DMS 273 (cell line): Measurements from ENCODE around the gene ATOX1.
A peak's percentile ranks its signal among the peaks of the same experiment; 100 is the strongest.

Experiments
- DNase-seq: peaks from one replicate; lab custom pipeline; 2025; ENCODE audit not compliant: unreplicated experiment; lab: John Stamatoyannopoulos, UW

Gene ATOX1

DNA sequence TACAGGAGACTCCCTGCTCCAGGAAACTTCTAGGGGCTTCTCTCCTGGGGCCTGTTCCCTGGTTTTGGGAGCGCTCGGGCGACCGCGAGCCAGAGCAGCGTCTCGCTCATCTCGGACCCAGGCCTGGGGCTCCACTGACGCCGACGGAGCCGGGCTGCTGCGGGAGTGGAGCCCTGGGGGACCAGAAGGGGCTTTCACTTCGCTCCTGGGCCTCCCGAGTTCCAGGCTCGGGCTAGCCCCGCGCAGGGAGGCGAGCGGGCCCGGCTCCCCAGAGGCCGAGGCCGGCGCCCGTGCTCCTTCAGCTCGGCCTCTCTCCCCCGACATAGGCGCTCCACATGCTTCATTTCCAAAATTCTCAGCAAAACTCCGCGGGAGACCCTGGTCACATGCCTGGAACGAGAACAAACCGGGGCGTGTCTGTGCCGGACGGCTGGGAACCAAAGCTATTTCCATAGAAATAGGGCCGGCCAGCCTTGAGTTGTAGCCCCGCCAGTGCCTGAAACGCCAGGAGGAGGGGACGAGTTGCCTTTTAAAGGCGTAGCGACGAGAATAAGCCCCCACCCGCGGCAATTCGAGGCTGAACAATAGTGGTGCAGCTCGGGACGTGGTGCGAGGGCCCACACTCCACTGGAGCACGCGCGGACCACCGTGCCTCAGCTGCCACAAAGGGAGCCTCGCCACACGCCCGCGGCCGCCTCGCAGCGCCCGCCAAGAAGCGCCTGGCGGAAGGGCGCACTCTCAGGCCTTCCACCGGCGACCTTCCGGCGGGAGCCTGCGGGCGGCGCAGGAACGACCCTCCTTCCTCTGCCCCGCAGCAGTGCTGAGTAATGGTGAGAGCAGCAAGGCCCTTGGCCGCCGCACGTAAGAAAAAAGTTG lies 12.2 kb upstream of the ATOX1 start:
- peak; percentile 87 for DNase-seq

GRCh38 chr5:151766975-151767374 lies 8.5 kb upstream of the ATOX1 start:
- DNase-seq, result no peak

GRCh38 chr5:151764801-151765200 lies 6.4 kb upstream of the ATOX1 start:
- no peak for DNase-seq

DNA sequence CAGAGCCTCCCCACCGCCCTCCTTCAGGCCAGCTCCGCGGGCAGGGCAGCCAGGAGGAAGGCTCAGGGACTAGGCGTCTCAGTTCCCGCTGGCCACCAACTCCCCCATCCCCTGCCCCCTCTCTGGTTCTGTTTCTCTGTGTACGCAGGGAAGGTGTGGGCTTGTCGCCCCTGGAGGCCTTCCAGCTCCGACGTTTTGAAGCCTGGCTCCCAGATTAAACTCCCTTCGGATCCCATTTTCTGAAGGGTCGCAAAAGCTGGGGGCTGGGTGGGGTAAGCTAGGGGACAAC lies 346 bp downstream of the ATOX1 start:
- DNase-seq, result peak; percentile 69

GRCh38 chr5:151757233-151758140 lies 944 bp downstream of the ATOX1 start:
- peak; percentile 47 for DNase-seq

- no peak for DNase-seq
Observed at GRCh38 chr5:151755383-151755782, 3.0 kb downstream of the ATOX1 start.

GRCh38 chr5:151751593-151751992 lies 6.8 kb downstream of the ATOX1 start:
- no peak for DNase-seq

DNA sequence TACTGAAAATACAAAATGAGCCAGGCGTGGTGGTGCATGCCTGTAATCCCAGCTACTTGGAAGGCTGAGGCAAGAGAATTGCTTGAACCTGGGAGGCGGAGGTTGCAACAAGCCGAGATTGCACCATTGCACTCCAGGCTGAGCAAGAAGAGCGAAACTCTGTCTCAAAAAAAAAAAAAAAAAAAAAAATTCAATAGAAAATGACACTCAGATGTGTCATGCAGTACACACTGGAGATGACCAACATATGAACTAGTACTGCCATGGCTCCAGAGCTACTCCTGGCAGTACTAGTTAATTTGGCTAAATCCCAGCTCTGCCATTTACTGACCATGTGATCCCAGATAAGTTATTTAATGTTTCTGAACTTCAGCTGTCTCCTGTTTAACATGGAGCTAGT lies 7.3 kb downstream of the ATOX1 start:
- DNase-seq, result no peak

GRCh38 chr5:151750121-151750520 lies 8.3 kb downstream of the ATOX1 start:
- no peak for DNase-seq

DNA sequence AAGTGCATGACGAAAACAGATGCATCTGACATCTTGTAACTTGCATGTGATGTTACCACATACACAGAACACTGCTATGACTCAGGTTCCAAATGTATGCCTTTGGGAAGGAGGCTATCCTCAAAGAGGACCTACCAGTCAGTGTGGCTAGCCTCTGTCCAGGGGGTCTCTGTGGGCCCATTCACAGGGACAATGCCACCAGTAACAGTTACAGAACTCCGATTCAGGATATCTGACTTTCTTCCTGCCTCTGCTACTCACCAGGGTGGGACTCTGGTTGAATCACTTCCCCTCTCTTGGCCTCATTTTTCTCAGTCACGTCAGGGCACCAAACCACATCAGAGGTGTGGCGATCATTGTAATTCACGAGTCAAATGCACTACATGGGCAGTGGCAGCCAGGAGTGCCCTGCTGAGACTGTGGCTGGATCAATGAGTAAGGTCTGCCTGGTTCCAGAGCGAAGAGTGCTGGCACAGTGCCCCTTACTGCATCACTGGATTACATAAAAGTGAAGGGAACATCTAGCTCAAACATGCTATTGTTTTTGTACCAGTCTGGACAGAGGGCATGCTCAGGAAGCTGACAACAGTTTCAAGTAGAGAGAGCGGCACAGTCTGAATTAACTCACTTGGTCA lies 13.2 kb downstream of the ATOX1 start:
- no peak for DNase-seq

- no peak for DNase-seq
Observed at GRCh38 chr5:151743530-151743929, 14.9 kb downstream of the ATOX1 start.

DNA sequence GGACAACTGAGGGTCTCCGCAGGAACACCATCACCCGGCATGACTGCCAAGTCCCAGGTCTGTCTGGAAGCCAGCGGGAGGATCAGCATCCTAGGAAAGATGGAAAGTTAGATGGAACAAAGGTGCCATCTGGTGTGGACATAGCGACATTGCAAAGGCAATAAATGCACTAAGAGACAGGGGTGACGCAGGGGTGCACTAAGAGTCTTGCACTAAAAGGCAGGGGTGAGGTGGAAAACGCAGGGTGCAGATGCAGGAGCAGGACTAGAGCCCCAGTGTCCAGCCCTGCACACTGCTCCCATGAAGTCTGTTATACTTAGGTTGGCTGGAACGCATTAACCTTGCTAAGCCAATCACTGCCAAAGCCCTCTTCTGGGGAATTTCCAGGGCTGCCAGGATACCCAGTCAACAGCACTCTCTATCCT lies 15.5 kb downstream of the ATOX1 start:
- peak; percentile 79 for DNase-seq

DNA sequence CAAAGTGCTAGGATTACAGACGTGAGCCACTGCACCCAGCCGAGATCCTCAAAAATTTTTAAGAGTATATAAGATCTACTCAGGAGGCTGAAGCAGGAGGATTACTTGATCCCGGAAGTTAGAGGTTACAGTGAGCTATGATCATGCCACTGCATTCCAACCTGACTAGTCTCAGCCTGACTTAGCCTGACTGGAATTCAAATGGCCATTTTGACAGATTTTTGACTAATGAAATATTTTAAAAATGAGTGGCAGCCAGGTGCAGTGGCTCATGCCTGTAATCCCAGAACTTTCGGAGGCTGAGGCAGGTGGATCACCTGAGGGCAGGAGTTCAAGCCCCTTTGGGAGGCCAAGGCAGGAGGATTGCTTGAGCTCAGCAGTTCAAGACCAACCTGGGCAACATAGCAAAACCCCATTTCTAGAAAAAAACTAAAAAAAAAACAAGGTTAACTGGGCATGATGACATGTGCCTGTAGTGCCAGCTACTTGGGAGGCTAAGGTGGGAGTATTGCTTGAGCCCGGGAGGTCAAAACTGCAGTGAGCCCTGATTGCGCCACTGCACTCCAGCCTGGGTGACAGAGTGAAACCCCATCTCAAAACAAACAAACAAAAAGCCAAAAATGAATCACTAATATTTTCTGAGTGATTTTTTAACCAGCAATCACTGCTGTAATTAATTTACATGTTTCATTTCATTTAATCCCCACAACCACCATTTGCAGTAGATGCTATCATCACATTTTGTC lies 16.6 kb downstream of the ATOX1 start:
- DNase-seq, result no peak

DNA sequence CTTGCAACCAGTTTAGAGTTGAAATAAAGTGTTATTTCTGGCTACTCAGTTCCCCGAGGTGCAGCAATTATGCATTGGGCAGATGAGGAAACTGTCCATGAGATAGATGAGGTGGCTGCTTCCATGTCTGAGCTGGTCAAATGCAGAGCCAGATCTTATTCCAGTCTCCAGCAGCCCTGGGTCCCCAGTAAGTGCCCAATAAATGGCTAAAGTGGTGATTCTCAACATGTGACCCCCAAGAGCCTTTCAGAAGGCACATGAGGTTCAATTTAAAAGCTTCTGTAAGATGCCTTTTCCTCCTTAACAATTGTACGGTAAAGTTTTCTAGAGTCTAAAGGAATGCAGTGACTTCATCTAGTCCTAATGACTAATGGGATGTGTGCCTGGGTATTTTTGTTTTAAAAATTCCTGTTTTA lies 17.5 kb downstream of the ATOX1 start:
- no peak for DNase-seq

DNA sequence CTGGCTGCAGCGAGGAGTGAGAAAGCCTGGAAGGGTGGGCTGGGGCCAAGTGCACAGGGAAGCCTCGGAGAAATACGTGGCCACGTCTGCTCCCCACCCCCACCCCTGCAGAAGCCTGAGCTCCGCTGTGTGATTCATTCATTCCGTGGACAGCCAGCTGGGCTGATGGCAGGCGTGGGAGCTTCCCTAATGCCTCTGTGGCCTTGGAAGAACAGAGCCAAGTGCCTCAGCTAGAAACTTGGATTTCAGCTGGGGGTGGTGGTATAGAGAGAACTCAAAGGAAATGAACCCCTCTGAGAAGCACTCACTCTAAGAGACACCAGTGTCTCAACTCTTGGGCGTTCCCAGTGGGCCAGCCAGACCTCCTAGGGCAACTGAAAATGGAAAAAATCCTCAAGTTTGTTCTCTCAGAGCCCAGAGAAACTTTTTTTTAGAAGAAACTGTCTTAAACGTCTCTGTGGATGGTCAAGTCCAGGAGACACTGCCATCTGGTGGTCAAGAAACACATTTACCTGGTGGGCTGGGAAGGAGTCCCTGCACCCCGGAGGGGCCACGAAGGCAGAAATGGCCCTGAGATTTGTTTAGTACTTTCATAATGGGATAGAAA lies 18.0 kb downstream of the ATOX1 start:
- DNase-seq, result peak; percentile 82

DNA sequence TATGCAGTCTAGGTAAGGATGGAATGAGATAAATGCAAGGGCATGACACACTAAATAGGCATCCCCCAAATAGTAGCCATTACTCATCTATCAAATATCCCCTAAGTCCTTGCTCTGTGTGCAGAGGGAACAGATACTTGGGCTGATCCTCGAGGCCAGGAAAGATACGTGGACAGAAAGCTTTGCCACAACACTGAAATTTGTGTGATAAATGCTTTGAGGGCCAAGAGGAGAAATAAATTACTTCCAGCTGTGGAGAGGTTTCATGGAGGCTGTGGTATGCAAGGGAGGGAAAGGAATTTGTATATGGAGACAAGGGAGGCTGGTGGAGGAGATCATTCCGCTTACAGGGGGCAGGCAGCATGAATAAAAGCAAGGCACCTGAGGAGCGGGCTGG lies 18.5 kb downstream of the ATOX1 start:
- DNase-seq, result no peak

- DNase-seq, result no peak
Observed at GRCh38 chr5:151739395-151739794, 19.0 kb downstream of the ATOX1 start.

- no peak for DNase-seq
Observed at GRCh38 chr5:151738125-151738848, 20.1 kb downstream of the ATOX1 start.

- no peak for DNase-seq
Observed at GRCh38 chr5:151737431-151737830, 21.0 kb downstream of the ATOX1 start.

GRCh38 chr5:151735646-151736045 lies 22.8 kb downstream of the ATOX1 start:
- no peak for DNase-seq
